SKM-1 (cell line): Measurements from ENCODE around the gene GLI2.

Experiments used
- DNase-seq: peaks from one replicate; lab custom pipeline; 2025; ENCODE audit not compliant: unreplicated experiment; lab: John Stamatoyannopoulos, UW

GLI2 gene

DNA sequence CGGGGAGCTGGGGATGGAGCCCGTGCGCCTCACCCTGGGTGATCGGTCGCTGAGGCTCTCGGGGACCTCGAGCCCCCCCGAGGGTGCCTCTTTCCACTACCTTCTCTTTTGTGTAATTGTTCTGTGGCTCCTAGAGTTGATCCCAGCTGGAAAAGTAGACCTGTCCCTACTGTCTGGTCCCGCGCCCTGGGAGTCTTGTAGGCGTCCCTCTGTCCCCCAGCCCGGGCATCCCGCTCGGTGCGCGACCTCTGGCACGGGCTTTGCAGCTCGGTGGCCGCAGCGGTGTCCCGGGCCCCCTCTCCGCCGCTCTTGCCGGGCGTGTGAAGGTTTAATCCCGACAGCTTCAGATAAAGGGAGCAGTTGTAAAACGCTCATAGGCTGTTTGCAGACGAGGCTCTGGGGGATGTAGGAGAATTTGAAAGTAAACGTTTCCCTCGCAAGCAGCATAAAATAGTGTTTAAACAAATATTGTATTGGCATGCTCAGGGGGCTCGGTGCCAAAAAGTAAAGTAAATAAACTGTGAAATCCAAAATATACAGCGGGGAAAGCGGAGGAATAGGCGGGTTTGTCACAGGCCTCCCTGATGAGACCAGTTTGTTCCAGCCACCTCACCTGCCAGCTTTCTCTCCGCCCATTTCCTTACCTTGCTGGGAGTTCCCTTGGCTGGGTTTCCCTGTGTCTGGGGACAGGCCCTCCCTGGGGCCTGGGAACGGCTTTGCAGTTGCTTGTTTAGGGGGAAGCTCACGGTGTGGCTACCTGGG lies 1.9 kb downstream of the GLI2 start:
- no peak for DNase-seq

GRCh38 chr2:120738117-120738516 lies 2.4 kb downstream of the GLI2 start:
- no peak for DNase-seq

GRCh38 chr2:120738786-120739437 lies 3.2 kb downstream of the GLI2 start:
- no peak for DNase-seq

GRCh38 chr2:120739438-120740090 lies 3.9 kb downstream of the GLI2 start:
- DNase-seq, result no peak

DNA sequence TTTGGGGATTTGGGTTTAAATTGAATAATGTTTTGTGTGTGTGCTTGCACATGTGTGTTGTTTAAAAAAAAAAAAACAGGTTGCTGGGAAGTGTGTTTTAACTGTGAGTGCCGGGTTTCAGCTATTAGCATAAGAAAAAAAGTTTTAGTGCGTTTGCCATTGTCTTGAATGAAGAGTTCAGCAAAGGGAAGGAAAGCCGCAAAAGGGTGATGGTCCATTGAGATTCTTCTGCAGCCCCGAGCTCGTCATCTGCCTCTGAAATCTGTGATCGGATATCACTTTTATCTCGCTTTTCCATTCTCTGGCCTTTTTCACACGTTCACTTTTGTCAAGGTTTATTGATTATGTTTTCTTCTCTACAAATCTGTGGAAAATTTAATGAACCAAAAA lies 4.7 kb downstream of the GLI2 start:
- no peak for DNase-seq

DNA sequence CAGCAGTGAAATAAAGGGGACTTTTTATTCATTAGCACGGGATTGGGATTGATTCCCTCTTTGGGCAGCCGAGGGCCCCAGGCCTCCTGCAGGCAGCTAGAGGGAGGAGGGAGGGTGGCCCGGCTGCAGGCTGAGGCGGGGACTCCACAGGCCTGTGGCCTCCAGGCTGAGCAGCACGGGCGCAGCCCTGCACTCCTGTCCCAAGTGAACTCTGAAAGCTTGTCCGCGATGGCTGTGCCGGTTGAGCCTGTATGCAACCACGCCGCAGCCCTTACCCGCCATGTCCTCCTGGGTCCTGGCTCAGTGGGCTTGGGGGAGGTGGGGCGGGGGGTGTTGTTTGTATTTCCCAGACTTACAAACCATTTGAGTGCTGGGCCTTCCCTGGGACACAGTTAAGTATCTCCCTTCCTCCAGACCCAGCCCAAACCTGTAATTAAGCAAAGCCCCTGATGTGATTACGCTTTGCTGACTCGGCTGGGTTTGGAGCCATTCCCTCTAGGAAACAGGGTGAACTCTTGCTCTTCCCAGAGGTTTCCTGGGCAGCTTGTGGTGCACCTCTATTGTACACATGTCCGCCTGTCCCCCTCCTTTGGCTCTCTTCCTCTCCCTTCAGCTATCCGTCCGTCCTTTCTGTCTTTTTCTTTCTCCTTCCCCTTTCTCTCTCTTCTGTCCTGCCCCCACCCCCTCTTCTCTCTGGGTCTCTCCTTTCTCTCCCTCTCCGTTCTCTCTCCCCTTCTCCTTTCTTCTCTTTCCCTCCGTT lies 5.3 kb downstream of the GLI2 start:
- DNase-seq, result no peak

DNA sequence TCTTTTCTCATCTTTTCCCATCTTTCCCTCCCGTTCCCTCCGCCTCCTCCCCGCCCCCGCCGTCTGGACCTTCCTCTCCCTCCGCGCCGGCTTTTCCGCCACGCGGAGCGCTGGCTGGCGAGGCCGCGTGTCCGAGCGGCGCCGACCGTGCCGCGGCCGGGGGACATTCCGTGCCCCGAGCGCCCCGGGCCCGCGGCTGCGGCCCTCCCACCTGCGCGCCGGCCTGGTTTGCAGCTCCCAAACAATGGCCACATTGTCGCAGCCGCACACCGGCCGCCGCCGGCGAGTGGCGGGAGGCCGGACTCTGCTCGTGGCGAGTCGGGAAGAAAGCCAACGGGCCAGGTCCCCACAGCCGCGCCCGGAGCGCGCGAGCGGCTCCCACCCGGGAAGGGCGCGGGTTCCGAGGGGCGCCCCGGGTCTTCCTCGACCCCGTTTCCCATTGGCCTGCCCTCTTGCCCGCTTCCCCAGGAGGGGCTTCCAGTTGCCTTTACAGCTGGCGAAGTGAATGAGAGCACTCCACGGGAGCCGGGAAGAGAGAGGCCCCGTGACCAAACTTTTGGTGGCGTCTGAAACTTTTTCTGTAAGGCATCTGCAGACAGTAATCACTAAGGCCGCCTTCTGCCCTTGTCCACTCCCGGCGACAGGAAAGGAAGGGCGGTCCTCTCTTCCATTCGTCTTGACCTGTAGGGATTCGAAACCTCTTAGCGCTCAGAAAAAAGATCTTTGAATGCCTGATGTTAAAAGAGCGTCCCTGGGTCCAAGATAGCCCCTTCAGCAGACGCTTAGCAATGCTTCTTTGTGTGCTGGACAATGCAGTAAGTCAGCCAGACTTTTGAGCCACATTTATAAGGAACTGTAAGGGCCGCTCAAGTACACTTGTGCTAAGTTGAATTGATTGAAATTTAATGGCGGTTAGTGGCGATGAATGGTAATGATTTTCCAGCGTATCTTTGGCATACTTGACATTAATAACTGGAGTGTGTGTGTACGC lies 6.2 kb downstream of the GLI2 start:
- DNase-seq, result no peak

DNA sequence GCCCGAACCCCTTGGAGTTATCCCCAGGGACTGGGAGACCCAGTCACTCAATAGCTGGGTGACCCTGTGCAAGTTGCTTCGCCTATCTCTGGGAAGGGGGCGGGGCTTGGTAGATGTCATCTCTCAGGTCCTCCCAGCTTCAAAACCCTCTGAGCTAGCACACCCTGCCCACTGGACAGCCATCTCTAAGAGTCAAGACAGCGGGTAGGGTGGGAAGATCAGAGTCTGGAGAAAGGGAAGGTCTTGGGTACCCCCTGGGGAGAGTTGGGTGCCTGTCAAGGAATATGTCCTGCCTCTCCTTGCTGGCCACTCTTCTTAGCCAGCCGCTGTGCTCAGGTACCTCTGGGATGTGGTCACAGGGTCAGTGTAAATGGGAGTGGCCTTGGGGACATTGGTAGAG lies 8.0 kb downstream of the GLI2 start:
- no peak for DNase-seq

GRCh38 chr2:120744817-120745216 lies 9.1 kb downstream of the GLI2 start:
- no peak for DNase-seq

- no peak for DNase-seq
Observed at GRCh38 chr2:120745420-120746111, 9.9 kb downstream of the GLI2 start.

GRCh38 chr2:120746144-120746543 lies 10.5 kb downstream of the GLI2 start:
- DNase-seq, result no peak

GRCh38 chr2:120747281-120747680 lies 11.6 kb downstream of the GLI2 start:
- DNase-seq, result no peak

DNA sequence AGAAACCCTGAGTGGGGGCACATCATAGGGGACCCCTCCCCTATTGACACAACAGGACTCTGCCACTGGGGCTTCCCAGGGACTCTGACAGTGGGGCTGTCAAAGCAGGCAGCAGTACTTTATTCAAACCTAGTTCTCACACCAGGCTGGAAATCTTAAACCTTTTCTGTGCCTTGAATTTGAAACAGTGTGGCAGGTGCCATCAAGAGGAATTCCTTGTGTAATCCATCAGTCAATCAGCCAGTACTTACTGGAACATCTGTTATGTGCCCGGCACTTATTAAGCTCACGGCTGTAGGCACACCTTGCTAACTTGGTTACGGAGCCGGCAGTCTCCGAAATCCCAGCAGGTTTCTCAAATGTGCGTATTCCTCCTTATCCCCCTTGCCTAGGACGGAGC lies 12.0 kb downstream of the GLI2 start:
- DNase-seq, result no peak

- no peak for DNase-seq
Observed at GRCh38 chr2:120748310-120748709, 12.6 kb downstream of the GLI2 start.

DNA sequence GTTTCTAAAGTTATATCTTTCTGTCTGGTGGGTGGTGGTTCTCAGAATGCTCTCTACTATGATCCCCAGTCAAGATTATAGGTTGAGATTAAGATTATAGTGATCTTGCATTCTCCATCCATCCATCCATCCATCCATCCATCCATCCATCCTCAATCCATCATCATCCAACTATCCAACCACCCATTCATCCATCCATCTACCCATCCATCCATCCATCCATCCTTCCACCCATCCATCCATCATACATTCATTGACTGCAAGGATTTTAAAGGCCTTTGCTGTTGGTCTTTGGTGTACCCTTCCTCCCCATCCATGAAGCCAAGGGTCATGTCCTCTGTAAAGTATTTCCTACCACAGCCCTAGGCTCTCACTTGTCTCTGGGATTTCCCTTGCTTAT lies 13.1 kb downstream of the GLI2 start:
- no peak for DNase-seq

- no peak for DNase-seq
Observed at GRCh38 chr2:120749506-120750431, 14.1 kb downstream of the GLI2 start.

- DNase-seq, result no peak
Observed at GRCh38 chr2:120750488-120751210, 15.0 kb downstream of the GLI2 start.

DNA sequence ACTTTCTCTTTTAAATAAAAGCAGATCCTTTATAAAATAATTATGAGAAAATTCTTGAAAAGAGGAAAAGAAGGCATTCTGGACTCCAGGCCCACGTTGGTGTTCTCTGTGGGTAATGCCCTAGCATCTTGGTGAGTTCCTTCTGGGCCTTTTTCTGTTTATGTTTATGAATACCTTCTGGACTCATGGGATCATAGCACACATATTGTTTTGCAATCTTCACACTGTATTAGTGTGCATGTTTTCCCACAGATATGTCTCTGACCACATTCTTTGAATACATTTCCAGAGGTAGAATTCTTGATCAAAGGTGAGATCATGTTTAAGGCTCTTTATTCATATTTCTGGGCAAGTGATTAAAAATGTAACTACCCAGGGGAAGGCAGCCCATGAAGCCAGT lies 15.9 kb downstream of the GLI2 start:
- DNase-seq, result no peak
